Uterus (tissue), 4 donors: ENCODE data around the gene PTPRJ. TPM values are rescaled to one million over a fixed set of nuclear protein-coding genes. Genes with fewer than 3 reads are reported as not detected.

ENCODE experiments used
- DNase-seq, 2 donors: peaks; one replicate each; pipeline ENCODE4 v3.0.0-alpha.2; 2019 to 2020
- H3K27ac ChIP-seq, 2 donors: fragments of 200-600 bp; sonication (generic); 1 replicate in 1 of 2; 2 replicates in 1 of 2; pipeline ENCODE4 v1.5.1; 2016 to 2018
- H3K27me3 ChIP-seq, 2 donors: fragments of 200-600 bp; sonication (generic); one replicate each; pipeline ENCODE4 v1.5.1; 2018 to 2019; ENCODE audit warnings: control low read depth in 1 of 2
- H3K36me3 ChIP-seq, 2 donors: fragments of 200-600 bp; sonication (generic); one replicate each; pipeline ENCODE4 v1.5.1; 2019; ENCODE audit warnings: control low read depth in 1 of 2
- H3K4me1 ChIP-seq, 2 donors: fragments of 200-600 bp; sonication (generic); one replicate each; pipeline ENCODE4 v1.5.1; 2018 to 2019; ENCODE audit warnings: control low read depth in 1 of 2
- H3K4me3 ChIP-seq, 2 donors: fragments of 200-600 bp; sonication (generic); 1 replicate in 1 of 2; 2 replicates in 1 of 2; pipeline ENCODE4 v1.5.1; 2018 to 2019; ENCODE audit warnings: mild to moderate bottlenecking in 1 of 2
- H3K9me3 ChIP-seq, 2 donors: fragments of 200-600 bp; sonication (generic); one replicate each; pipeline ENCODE4 v1.5.1; 2019; ENCODE audit warnings: control low read depth in 1 of 2
- CTCF ChIP-seq, 4 experiments: fragments of 200-600 bp in 2 of 4; fragments of 450-650 bp in 2 of 4; sonication (generic) in 2 of 4; IDR thresholded peaks; one replicate each; pipeline ENCODE4 v1.5.1; 2016 to 2019; ENCODE audit warnings: antibody characterized with exemption in 4 of 4, mild to moderate bottlenecking in 2 of 4, moderate library complexity in 1 of 4
- POLR2A ChIP-seq, 2 donors: fragments of 450-650 bp; IDR thresholded peaks; one replicate each; pipeline ENCODE4 v1.6.1; 2016; ENCODE audit warnings: antibody characterized with exemption in 2 of 2, mild to moderate bottlenecking in 1 of 2, moderate library complexity in 1 of 2
- intact Hi-C: fragments of 100-400 bp; cut with DNase I; formaldehyde crosslinking; loops from one replicate; pipeline ENCODE4 v1.15.1; 2023; ENCODE audit warnings: low total_unique reads
- total RNA-seq, 4 donors: library from RNA; depleted of rRNA in 3 of 4; stranded (reverse); fragments of >200 nt in 3 of 4; gene quantifications; one replicate each; pipeline versions ENCODE4 v1.1.0 to v1.2.4, GENCODE V29; 2014 to 2023
- donor health status: DM: yes; HTN: yes; CAD: no.

Gene PTPRJ
- total RNA-seq, 4 donors from 2014 or later, result 2.1 to 22.1 (median 7.1) TPM

GRCh38 chr11:48114740-48115139, 134.4 kb downstream of the PTPRJ start:
- DNase-seq, result no peak
- Histone ChIP-seq H3K27ac (no peak overlapping the region), H3K4me3 (no peak overlapping the region), H3K4me1 (no peaks in the 10 kb centered on the region), H3K36me3 (no peaks in the 10 kb centered on the region), H3K9me3 (peaks cover 0 to 8% of the 10 kb centered on the region in 2 donors), H3K27me3 (no peaks in the 10 kb centered on the region)
- TF ChIP-seq POLR2A (IDR thresholded peaks at IDR 0.05) (no peak), CTCF (IDR thresholded peaks at IDR 0.05) (no peak)
- intact Hi-C loops, result no loop called here

- Histone ChIP-seq H3K27ac (no peak overlapping the region), H3K27me3 (no peaks in the 10 kb centered on the region), H3K4me3 (no peak overlapping the region), H3K4me1 (no peaks in the 10 kb centered on the region), H3K36me3 (no peaks in the 10 kb centered on the region), H3K9me3 (peaks cover 0 to 8% of the 10 kb centered on the region in 2 donors)
- TF ChIP-seq CTCF (IDR thresholded peaks at IDR 0.05) (no peak), POLR2A (IDR thresholded peaks at IDR 0.05) (no peak)
- intact Hi-C loops, result no loop called here
- no peak for DNase-seq
Observed at GRCh38 chr11:48116437-48117228, 136.3 kb downstream of the PTPRJ start.

GRCh38 chr11:48122246-48122645, 141.9 kb downstream of the PTPRJ start:
- TF ChIP-seq POLR2A (IDR thresholded peaks at IDR 0.05), result no peak
- intact Hi-C loops, result no loop called here
- Histone ChIP-seq H3K36me3 (no peaks in the 10 kb centered on the region), H3K27ac (no peak overlapping the region), H3K27me3 (no peaks in the 10 kb centered on the region), H3K9me3 (no peaks in the 10 kb centered on the region), H3K4me1 (no peaks in the 10 kb centered on the region), H3K4me3 (no peak overlapping the region)
- DNase-seq, result no peak

- H3K27ac ChIP-seq, result no peak overlapping the region
Observed at GRCh38 chr11:48122656-48123055, 142.3 kb downstream of the PTPRJ start.

GRCh38 chr11:48123254-48123875, 143.0 kb downstream of the PTPRJ start:
- DNase-seq, result no peak
- intact Hi-C loops, result no loop called here
- Histone ChIP-seq H3K27me3 (no peaks in the 10 kb centered on the region), H3K36me3 (no peaks in the 10 kb centered on the region), H3K4me3 (no peak overlapping the region), H3K9me3 (no peaks in the 10 kb centered on the region), H3K27ac (no peak overlapping the region), H3K4me1 (no peaks in the 10 kb centered on the region)
- TF ChIP-seq POLR2A (IDR thresholded peaks at IDR 0.05) (no peak), CTCF (IDR thresholded peaks at IDR 0.05) (no peak)

More at GRCh38 chr11:48122656-48123055, 142.3 kb downstream of the PTPRJ start:
- Histone ChIP-seq H3K4me1 (no peaks in the 10 kb centered on the region), H3K9me3 (no peaks in the 10 kb centered on the region), H3K27me3 (no peaks in the 10 kb centered on the region), H3K36me3 (no peaks in the 10 kb centered on the region), H3K4me3 (no peak overlapping the region)
- no peak for TF ChIP-seq POLR2A (IDR thresholded peaks at IDR 0.05)
- no peak for TF ChIP-seq CTCF (IDR thresholded peaks at IDR 0.05)
- intact Hi-C loops, result no loop called here
- no peak for DNase-seq
